ENCODE measurements around the gene AASDH.

Gene AASDH, protein sequence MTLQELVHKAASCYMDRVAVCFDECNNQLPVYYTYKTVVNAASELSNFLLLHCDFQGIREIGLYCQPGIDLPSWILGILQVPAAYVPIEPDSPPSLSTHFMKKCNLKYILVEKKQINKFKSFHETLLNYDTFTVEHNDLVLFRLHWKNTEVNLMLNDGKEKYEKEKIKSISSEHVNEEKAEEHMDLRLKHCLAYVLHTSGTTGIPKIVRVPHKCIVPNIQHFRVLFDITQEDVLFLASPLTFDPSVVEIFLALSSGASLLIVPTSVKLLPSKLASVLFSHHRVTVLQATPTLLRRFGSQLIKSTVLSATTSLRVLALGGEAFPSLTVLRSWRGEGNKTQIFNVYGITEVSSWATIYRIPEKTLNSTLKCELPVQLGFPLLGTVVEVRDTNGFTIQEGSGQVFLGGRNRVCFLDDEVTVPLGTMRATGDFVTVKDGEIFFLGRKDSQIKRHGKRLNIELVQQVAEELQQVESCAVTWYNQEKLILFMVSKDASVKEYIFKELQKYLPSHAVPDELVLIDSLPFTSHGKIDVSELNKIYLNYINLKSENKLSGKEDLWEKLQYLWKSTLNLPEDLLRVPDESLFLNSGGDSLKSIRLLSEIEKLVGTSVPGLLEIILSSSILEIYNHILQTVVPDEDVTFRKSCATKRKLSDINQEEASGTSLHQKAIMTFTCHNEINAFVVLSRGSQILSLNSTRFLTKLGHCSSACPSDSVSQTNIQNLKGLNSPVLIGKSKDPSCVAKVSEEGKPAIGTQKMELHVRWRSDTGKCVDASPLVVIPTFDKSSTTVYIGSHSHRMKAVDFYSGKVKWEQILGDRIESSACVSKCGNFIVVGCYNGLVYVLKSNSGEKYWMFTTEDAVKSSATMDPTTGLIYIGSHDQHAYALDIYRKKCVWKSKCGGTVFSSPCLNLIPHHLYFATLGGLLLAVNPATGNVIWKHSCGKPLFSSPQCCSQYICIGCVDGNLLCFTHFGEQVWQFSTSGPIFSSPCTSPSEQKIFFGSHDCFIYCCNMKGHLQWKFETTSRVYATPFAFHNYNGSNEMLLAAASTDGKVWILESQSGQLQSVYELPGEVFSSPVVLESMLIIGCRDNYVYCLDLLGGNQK

DNA sequence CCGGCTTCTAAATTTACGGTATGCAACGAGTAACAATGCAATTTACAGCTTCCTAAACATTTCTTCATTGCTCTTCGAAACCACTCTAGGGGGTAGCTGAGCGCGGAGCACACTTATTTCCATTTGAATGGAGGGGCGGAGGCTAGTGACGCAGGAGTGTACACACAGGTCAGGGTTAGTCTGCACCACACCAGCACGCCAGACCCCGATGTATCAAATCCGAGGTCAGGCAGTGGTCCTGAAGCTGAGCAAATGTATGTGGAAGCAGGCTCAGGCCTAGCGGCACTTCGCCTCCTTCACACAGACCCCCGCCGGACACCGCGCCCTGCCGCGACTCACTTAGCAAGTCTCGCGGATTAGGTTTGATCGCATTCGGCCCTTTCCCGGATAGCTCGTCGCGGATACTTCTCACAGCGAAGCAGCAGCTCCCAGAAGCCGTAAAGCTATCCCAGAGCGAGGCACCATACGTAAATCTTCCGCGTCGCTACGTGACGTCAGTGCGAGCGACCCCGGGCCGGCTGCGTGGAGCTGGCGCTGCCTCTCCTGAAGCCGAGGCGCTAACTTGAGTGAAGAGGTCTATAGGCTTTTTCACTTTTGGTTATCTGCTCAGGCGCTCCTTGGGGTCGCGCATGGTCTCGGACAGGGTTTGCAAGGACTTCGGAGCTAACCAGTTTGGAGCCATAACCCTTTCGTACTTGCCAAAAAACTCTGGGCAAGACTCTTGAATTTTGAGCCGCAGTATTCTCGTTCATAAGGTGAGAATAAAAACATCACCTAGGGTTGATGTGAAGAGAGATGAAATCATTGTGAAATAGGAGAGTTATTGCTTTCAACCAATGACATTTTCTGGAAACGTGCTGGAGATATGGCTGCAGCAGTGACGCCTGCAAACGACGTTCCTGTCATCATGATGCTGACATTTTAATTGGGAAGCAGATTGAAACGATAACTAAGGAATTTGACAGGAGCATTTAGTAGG, at the start of gene AASDH:
Gene AASDH (minus strand): TSS at position 469 of the 979 bp plus-strand sequence. CDS start 3,192 bp downstream, outside the sequence.
- peak; percentile 68 for DNase-seq

- peak; percentile 75 for DNase-seq
Observed at GRCh38 chr4:56435140-56435926, 48.0 kb upstream of the AASDH start, which contains the start of gene PPAT. PPAT (minus strand) TSS chr4:56435615; CDS start chr4:56435477, 138 bp downstream.

- DNase-seq: no peak
Observed at GRCh38 chr4:56434599-56435139, 47.4 kb upstream of the AASDH start.

DNA sequence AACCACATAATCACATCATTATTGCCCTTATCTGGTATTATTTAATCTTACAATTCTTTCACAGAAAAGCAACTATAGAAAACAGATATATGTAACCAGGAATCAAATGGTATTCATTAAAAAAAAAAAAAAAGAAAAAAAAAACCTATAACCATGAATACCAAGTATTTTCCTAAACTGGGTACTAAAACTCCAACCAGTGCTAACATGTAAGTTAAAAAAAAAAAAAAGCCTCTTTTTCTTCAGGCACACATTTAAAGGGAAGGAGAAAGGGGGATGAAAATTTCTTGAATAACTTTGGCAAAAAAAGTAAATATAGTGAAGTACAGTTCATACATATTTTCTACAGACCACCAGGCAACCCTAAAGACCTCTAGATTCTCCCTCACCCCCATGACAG, 46.0 kb upstream of the AASDH start:
- no peak for DNase-seq

DNA sequence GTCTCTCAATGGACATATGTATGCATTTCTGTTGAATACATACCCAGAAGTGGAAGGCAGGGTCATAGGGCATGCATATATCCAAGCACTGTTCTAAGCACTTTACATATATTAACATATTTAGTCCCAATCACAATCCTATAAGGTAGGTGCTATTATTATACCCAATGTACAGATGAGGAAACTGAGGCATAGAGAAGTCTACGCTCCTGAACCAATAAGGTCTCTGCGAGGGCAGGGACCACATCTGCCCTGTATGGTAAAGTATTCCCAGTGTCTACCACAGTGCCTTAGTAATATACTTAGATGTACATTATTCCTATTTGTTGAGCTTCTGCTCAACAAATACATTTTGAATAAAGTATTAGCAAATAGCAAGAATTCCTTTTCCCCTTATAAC, 42.9 kb upstream of the AASDH start:
- no peak for DNase-seq

- no peak for DNase-seq
Observed at GRCh38 chr4:56427179-56427578, 39.9 kb upstream of the AASDH start.

GRCh38 chr4:56426273-56426672, 39.0 kb upstream of the AASDH start:
- no peak for DNase-seq

- DNase-seq: no peak
Observed at GRCh38 chr4:56425518-56425917, 38.2 kb upstream of the AASDH start.

GRCh38 chr4:56424697-56425514, 37.6 kb upstream of the AASDH start:
- DNase-seq: no peak

DNA sequence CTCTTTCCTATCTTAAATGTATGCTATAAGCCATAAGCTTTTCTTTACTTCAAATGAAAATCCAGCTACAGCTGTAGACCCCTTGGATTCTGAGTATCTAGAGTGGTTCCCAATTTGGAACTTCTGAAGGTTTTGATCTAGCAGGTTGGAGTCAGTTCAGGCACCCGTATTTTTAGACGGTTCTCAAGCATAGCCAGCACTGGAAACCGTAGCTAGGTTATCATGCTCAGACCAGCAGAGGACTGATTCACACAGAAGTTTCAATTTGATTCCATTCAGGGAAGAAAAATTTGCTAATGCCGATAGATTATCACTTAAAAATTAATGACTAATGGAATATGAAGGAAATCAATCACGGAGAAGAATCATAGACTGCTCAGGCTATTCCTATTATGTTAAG, 36.9 kb upstream of the AASDH start:
- no peak for DNase-seq

GRCh38 chr4:56417396-56417795, 30.1 kb upstream of the AASDH start:
- DNase-seq: no peak

DNA sequence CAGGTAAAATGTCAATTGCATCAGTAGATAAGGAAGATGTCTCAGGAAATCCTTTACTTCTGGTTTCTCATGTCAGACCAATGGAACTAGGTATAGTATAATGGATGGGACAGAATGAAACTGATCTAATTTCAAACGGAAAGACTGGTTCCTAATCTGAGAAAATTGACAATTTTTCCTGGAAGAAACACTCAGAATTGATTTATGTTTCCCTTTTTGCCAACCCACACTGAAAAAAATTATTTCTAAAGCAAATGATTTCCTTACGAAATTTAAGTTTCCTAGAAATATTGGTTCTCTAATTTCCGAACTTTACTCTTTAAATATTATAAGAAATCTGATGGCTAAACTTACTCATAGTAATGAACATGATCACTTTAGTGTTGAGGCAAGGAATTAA, 29.1 kb upstream of the AASDH start:
- no peak for DNase-seq

DNA sequence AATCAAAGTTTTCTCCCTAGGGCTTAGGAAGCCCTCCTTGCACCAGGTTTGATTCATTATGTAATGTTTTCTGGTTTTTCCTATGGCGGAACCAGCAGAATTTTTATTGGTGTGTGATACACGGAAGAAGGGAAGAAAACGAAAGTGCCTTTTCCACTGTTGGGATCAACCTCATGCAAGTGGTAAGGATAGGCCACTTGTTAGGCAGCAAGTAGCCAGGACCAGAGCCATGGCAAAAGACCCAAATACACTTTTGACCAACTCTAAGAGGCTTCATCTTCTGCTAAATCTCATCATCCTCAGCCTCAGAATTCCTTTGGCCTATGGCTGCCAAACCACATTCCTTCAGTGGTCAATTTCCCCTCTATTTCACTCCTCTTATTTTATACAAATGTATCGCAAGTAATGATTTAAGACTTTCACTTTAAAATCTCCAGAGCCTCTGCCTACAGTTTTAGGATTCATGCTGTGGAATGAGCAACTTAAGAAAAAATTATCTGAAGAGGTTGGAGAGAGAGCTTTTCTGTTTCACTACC, 26.9 kb upstream of the AASDH start:
- DNase-seq: no peak

DNA sequence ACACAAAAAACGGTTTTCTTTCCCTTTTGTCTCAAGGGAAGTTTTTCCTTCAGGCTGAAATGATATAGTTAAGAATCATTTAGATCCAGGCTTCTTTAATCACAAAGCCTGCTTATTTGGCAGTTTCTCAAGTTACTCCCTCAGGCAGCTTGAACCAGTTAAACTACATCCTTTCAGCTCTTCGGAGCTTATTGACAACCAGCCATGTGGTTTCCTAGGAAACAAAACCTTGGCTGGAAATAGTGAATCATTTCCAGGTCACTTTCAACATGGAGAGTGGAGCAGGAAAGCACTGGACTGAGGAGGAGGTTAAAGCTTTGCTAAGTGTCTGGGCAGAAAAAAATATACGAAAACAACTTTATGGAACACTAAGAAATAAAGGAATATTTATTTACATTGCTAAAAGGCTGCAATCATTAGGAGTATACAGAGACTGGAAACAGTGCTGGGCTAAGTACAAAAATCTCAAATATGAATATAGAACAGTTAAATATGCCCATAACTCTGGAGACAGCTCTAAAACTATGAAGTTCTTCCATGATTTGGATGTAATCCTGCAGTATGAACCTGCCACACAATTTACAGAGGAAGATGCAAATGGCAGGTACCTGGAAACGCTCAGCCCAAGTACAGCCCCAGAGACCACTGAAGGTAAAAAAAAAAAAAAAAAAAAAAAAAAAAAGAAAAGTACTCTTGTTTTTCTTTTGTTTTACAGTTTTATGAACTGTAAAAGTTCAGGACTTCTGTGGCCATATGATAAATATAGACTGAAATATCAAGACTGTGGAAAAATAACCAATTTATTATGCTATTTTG, 23.2 kb upstream of the AASDH start:
- DNase-seq: no peak

DNA sequence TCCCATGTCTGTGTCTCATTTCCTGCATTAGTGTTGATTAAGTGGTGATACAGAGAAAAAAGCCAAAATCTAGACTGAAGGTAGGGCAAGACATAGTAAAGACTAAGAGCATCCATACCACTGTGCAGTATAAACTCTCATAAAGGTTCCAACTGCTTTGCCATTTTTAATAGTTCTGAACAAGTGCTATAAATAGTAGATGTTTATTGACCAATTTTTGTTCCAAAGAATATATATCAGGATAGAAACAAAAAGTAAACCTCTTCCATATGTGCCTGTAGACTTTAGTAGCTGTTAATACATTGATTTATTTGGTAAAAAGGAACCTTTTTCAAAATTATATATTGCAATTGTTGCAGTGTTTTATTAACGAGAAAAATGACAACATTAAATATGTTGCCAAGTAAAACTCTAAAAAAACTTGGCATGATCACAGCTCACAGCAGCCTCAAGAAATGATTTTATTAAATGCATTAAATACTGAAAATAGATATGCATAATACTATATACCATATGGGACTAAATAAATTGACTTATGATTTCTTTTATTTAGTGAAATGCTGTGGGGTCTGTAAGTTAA, 22.3 kb upstream of the AASDH start:
- no peak for DNase-seq

DNA sequence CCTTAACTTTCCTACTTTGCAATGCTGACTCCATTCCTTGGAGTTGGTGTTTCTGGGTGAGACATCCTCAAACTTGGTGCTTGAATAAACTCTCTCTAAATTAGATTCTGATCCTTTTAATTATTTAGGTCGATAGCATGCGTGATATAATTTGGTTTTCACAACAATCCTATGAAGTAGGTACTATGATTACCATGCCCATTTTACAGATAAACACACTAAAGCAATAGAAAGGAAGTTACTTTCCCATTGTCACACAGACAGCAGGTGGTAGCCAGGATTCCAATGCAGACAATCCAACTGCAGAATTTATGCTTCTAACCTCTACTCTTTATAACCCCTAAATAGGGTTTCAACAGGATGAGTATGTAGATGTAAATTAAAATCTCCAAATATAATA, 21.7 kb upstream of the AASDH start:
- no peak for DNase-seq

DNA sequence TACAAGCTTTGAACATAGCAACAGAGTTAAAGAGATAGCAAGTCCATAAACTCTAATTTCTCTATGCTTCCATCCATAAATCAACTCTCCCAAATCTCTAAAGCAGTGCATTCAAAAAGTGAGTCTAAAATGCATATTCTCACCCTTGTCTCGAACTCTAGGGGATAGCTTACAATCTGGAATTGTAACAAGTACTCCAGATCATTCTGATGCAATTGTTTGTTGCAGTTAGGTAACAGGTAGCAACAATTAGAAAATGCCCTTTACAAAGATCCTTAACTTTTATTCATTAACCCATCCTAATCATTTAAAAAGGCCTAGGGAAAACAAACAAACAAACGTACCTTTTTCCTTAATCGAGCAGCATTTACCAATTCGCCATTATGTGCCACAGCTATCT, 18.9 kb upstream of the AASDH start:
- no peak for DNase-seq

DNA sequence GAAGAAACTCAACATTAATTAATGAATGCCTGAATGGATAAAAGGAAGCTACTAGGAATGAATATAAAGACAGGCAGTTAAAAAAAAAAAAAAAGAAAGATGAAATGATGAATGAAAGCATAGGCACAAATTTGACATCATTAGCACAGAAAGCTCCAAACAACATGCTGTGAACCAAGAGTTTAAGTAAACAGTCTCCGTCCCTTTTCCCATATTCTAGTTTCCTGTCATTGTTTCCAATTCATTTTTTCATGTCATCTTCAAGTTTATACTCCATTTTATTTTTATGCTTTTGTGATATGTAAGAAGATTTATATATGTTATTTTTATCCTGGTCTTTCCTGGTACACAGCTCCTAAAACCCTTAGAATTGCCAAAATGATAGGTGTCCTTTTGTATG, 17.7 kb upstream of the AASDH start:
- DNase-seq: no peak

- DNase-seq: no peak
Observed at GRCh38 chr4:56400560-56400959, 13.3 kb upstream of the AASDH start.
